SU-DHL-6 (cell line): ENCODE results near the gene UGT1A10.

Experiments used
- H2AFZ ChIP-seq: fragments of 200-600 bp; sonication (generic); 2 replicates; pipeline ENCODE4 v1.6.1; 2014; ENCODE audit warnings: low read depth, mild to moderate bottlenecking, moderate library complexity, mixed read lengths, antibody characterized with exemption, low read length; ENCODE audit not compliant: severe bottlenecking
- H3F3A ChIP-seq: fragments of 200-600 bp; shearing (Covaris generic); 2 replicates; pipeline ENCODE4 v1.6.0; 2016; ENCODE audit warnings: antibody characterized with exemption, mild to moderate bottlenecking; ENCODE audit not compliant: insufficient read depth
- H3K27ac ChIP-seq: fragments of 200-600 bp; sonication (generic); 2 replicates; pipeline ENCODE4 v1.5.1; 2016; ENCODE audit warnings: low read depth, mild to moderate bottlenecking, low read length, moderate library complexity, mixed read lengths
- H3K27me3 ChIP-seq: fragments of 200-600 bp; sonication (generic), shearing (Covaris generic); 2 replicates; pipeline ENCODE4 v1.6.0; 2014; ENCODE audit warnings: mild to moderate bottlenecking, low read length
- H3K36me3 ChIP-seq: fragments of 200-600 bp; sonication (generic); 2 replicates; pipeline ENCODE4 v1.6.1; 2014; ENCODE audit warnings: mild to moderate bottlenecking, low read length, mixed read lengths
- H3K4me2 ChIP-seq: fragments of 300-600, 200-600 bp; shearing (Covaris generic), sonication (generic); 2 replicates; pipeline ENCODE4 v1.6.0; 2014; ENCODE audit warnings: low read length, low read depth, mild to moderate bottlenecking; ENCODE audit not compliant: poor library complexity, severe bottlenecking
- H3K4me3 ChIP-seq: fragments of 200-600 bp; sonication (generic); 2 replicates; pipeline ENCODE4 v1.5.1; 2014; ENCODE audit warnings: antibody characterized with exemption, low read length, mild to moderate bottlenecking, mixed read lengths; ENCODE audit not compliant: insufficient read depth, poor library complexity, severe bottlenecking
- H3K79me2 ChIP-seq: fragments of 200-600 bp; sonication (generic); 2 replicates; pipeline ENCODE4 v1.6.1; 2014; ENCODE audit warnings: mild to moderate bottlenecking, low read length, moderate library complexity; ENCODE audit not compliant: insufficient read depth
- H3K9ac ChIP-seq: fragments of 200-600 bp; sonication (generic); 2 replicates; pipeline ENCODE4 v1.7.0; 2014; ENCODE audit warnings: mild to moderate bottlenecking, low read length
- H3K9me2 ChIP-seq: fragments of 200-600 bp; sonication (generic); replicated peaks from 2 replicates; pipeline ENCODE4 v1.6.1; 2014; ENCODE audit warnings: low read length; ENCODE audit not compliant: insufficient read depth
- H3K9me3 ChIP-seq: fragments of 200-600 bp; sonication (generic); 2 replicates; pipeline ENCODE4 v1.6.1; 2014; ENCODE audit warnings: low read length, mixed read lengths; ENCODE audit not compliant: insufficient read depth
- H4K20me1 ChIP-seq: fragments of 200-600 bp; sonication (generic); 2 replicates; pipeline ENCODE4 v1.6.1; 2014; ENCODE audit warnings: low read depth, mild to moderate bottlenecking, antibody characterized with exemption, low read length, moderate library complexity, mixed read lengths
- EZH2phosphoT487 ChIP-seq: fragments of 200-600 bp; sonication (generic), shearing (Covaris generic); conservative IDR thresholded peaks from 2 replicates; pipeline ENCODE4 v1.6.1; 2018; ENCODE audit warnings: mild to moderate bottlenecking, antibody characterized with exemption, low read length, moderate library complexity, mixed read lengths
- TF ChIP-seq, protein P1 (sequence below): fragments of 200-600 bp; sonication (generic); IDR thresholded peaks from one replicate; pipeline ENCODE4 v1.5.1; 2017; ENCODE audit warnings: antibody characterized with exemption, mild to moderate bottlenecking, low read length, moderate library complexity; ENCODE audit not compliant: insufficient read depth, poor library complexity, severe bottlenecking

The UGT1A10 gene

GRCh38 chr2:233754872-233755611 lies 118.8 kb downstream of the UGT1A10 start:
- H3K4me3 ChIP-seq: no peak overlapping the region
- no peak for TF ChIP-seq EZH2phosphoT487
- TF ChIP-seq, protein P1, sequence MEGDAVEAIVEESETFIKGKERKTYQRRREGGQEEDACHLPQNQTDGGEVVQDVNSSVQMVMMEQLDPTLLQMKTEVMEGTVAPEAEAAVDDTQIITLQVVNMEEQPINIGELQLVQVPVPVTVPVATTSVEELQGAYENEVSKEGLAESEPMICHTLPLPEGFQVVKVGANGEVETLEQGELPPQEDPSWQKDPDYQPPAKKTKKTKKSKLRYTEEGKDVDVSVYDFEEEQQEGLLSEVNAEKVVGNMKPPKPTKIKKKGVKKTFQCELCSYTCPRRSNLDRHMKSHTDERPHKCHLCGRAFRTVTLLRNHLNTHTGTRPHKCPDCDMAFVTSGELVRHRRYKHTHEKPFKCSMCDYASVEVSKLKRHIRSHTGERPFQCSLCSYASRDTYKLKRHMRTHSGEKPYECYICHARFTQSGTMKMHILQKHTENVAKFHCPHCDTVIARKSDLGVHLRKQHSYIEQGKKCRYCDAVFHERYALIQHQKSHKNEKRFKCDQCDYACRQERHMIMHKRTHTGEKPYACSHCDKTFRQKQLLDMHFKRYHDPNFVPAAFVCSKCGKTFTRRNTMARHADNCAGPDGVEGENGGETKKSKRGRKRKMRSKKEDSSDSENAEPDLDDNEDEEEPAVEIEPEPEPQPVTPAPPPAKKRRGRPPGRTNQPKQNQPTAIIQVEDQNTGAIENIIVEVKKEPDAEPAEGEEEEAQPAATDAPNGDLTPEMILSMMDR: no peak
- no peaks in the 10 kb centered on the region for H4K20me1 ChIP-seq
- H3K9me3 ChIP-seq: peaks cover 5% of the 10 kb centered on the region; the same call in 1 of the 2 replicates
- no peaks in the 10 kb centered on the region for H3F3A ChIP-seq
- no peaks in the 10 kb centered on the region for H3K9me2 ChIP-seq
- no peak overlapping the region for H3K27ac ChIP-seq
- H3K4me2 ChIP-seq: no peak overlapping the region
- no peak overlapping the region for H3K9ac ChIP-seq
- no peak overlapping the region for H2AFZ ChIP-seq
- no peaks in the 10 kb centered on the region for H3K36me3 ChIP-seq
- no peaks in the 10 kb centered on the region for H3K27me3 ChIP-seq
- H3K79me2 ChIP-seq: no peaks in the 10 kb centered on the region

GRCh38 chr2:233756429-233757081 lies 120.3 kb downstream of the UGT1A10 start:
- no peaks in the 10 kb centered on the region for H3K27me3 ChIP-seq
- H4K20me1 ChIP-seq: no peaks in the 10 kb centered on the region
- H3K36me3 ChIP-seq: no peaks in the 10 kb centered on the region
- no peak overlapping the region for H3K27ac ChIP-seq
- no peak overlapping the region for H2AFZ ChIP-seq
- H3K9ac ChIP-seq: no peak overlapping the region
- no peak overlapping the region for H3K4me2 ChIP-seq
- H3K4me3 ChIP-seq: no peak overlapping the region
- H3F3A ChIP-seq: no peaks in the 10 kb centered on the region
- H3K79me2 ChIP-seq: no peaks in the 10 kb centered on the region
- no peaks in the 10 kb centered on the region for H3K9me2 ChIP-seq
- no peaks in the 10 kb centered on the region for H3K9me3 ChIP-seq
- TF ChIP-seq, protein P1: no peak
- no peak for TF ChIP-seq EZH2phosphoT487

GRCh38 chr2:233758141-233758540 lies 121.9 kb downstream of the UGT1A10 start:
- Histone ChIP-seq H3K27ac (no peak overlapping the region), H3K79me2 (no peaks in the 10 kb centered on the region)
- TF ChIP-seq EZH2phosphoT487: no peak
- TF ChIP-seq, protein P1: no peak

More at GRCh38 chr2:233758141-233758540, 121.9 kb downstream of the UGT1A10 start:
- H4K20me1 ChIP-seq: no peaks in the 10 kb centered on the region
- H3K9ac ChIP-seq: no peak overlapping the region
- H3K36me3 ChIP-seq: no peaks in the 10 kb centered on the region
- H2AFZ ChIP-seq: no peak overlapping the region
- H3K9me3 ChIP-seq: no peaks in the 10 kb centered on the region
- no peaks in the 10 kb centered on the region for H3K27me3 ChIP-seq
- no peaks in the 10 kb centered on the region for H3K9me2 ChIP-seq
- H3F3A ChIP-seq: no peaks in the 10 kb centered on the region
- no peak overlapping the region for H3K4me2 ChIP-seq
- no peak overlapping the region for H3K4me3 ChIP-seq
